ENCODE results near the gene PLEKHA7.
"Not testable (repeated sequence)": the region's sequence is repeated elsewhere in the genome, so short reads cannot be mapped to it uniquely, and the experiment has no call there.

PLEKHA7 gene

DNA sequence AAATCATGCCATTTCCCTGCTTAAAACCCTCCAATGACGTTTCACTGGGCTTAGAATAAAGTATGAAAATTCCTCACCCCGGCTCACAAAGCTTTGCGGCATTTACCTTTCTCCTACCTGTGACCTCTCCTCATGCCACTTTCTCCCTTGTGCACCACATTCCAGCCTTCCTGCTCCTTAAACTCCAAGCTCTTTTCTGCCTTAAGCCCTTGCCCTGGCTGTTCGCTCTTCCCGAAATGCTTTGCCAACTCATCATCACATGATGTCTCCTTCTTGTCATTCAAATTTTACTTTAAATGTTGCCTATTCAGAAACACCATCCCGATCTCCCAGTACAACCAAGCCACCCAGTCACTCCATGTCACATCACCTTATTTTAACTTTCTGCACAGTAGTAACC is 2.0 kb downstream of the PLEKHA7 start:
- DNase-seq, result no peak

DNA sequence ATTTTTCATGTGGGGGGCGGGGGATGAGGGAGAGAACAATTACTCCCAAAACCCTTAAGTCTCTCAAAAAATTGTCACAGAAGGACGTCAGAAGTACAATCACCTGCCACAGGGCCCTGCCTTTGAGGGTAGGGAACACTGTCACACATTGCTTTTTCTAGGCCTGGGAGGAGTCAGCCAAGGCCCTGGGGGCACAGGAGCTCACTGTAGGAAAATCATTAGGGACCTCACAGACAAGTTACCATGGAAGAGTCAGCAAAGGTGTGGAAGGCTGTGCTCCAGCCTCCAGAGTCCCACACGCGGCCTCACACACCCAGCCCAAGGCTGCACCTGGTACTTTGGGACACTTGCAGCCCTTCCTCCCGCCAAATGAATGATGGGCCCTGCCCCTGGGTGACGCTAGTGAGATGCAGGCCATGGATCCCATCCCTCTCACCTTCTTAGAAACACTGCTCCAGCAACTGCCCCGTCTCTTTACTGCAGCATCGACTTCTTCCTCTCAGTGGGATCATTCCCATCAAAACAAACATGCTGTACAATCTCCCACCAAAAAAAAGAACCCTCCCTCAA is 3.3 kb downstream of the PLEKHA7 start:
- DNase-seq, result no peak

DNA sequence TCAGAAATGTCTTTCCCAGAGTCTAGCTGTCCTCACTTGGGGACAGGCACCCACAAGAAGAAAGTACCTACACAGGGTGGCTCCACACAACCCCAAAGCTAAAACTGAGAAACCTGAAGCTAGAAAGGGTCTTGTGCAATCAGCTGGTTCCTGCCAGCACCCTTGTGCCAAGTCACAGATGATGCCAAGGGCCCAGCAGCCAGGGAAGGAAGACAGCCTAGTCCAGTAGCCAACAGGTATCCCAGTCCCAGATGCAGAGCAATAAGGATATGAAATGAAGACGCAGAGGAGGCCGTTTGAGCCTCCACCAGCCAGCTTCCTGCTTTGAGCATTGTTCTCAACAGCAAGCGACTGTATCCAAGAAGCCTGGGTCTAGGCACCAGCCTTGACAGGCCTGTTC is 6.1 kb downstream of the PLEKHA7 start:
- peak in 1 of 58 donors; percentile 18 for DNase-seq

DNA sequence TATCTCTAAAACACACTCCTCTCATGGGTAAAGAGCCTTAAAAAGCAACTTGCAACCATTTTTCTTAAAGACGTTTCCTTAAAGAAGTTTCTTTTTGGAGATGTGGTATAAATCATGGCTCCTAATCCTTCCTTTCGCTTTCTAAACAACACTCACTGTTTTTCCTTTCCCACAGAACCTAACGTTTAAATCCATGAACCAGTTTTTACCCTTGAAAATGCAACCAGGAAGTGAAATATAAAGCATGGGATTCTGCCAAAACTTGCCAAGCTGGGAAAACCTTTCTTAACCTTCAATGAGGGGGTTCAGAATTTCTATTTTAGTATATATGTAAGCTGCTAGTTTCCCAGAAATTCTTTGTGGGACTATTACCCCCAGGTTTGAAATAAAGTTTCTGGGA is 8.6 kb downstream of the PLEKHA7 start:
- no peak for DNase-seq

DNA sequence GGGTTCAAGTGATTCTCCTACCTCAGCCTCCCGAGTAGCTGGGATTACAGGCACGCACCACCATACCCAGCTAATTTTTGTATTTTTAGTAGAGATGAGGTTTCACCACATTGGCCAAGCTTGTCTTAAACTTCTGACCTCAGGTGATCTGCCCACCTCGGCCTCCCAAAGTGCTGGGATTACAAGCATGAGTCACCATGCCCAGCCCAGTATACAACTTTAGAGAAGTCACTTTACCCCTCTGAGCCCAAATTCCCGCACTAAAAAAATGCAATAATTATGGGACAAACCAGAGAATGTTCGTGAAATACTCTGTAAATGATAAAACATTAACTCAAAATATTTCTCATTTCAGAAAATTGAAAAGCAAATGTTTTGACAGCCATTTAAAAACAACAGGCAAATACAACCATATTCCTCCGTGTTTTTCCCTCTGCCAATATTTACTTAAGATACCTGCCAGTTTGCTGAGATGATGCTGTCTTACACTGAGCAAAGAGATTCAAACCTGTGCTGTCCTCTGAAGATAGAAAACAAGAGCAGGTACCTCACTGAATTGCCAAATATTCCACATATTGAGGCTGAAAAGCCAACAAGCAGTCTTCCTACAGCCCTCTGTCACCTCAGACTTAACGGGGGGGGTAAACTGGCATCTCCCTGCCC is 9.6 kb downstream of the PLEKHA7 start:
- DNase-seq, result no peak

DNA sequence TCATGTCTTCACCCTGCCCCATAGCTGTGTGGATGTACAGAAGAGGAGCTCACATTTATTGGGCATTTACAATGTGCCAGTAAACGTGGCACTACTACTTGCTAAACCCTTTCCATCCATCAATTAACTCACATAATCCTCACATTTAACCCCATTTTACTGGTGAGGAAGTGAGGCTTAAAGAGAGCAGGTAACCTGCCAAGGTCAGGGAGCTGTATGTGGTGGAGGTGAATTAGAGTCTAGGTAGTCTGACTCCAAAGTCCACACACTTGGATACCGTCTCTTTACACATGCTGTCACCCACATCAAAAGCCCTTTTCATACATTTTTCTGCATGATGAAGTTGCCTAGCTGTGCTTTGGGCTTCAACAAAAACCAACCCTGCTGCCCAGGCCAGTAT is 10.8 kb downstream of the PLEKHA7 start:
- DNase-seq, result no peak

DNA sequence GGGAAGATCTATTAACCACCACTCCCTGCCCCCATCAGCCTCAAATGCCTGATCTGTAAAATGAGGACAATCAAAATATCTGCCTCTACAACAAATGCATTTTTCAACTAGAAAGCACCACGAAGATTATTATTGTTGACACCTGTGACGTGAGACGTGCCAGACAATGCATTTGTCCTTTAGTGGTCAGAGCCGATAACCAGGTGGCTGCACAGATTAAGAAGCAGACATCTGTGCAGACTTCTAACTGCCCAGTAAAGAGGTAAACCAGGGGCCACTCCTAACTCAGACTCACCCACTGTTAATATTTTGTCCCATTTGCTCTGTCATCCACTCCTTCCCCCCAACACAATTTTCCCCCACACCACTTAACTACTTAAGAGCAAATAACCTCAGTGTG is 11.7 kb downstream of the PLEKHA7 start:
- DNase-seq, result no peak

DNA sequence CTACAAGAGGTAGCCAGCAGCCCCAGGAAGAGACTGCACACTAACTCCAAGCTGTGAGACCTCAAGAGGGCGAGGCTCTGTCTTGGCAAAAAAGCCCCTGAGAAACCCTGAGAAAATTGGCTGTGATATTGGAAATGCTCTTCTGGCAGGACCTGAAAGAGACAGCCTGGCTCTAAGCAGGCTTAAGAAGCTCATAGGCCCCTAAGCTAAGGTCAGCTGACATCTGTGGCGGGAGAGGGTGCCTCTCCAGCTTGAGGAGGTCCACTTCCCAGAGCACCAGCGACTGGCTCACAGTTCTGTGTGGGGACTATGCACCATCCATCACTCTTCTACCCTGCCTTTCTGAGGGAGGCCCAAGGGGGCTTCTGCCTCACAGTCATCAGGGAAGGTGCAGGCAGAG is 12.4 kb downstream of the PLEKHA7 start:
- DNase-seq, result peak in 3 of 58 donors; percentile 9 to 25 (median 24)

DNA sequence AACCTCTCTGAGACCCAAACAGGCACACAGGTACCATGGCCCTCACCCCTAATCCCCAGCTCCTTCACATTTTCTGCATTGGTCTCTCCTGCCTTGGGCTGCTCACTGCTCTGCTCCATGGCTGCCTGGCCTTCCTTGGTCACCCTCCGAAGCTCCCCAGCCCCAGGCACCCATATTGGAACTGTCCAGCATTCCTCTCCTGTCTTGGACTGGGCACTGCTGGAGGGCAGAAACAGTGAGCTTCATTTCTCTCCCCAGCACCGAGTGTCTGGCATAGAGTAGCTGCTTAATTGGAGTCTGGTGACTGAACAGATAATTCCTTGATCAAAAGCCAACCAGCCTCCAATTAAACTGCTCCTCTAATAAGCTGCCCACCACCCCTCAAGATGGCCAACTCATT is 13.2 kb downstream of the PLEKHA7 start:
- DNase-seq, result no peak

DNA sequence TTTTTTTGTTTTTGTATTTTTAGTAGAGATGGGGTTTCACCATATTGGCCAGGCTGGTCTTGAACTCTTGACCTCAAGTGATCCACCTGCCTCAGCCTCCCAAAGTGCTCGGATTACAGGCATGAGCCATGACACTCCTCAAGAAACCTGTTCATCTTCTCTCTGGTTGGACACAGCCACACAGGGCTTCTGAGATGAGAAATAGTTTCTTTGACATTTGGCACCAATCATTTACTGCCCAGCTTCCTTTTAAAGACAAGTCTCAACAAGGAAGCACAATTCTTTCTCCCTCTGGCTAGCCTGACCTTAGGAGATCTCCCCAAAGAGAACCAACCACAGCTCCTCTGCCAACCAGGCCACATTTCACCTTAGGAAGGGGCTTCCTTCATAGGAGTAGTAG is 14.0 kb downstream of the PLEKHA7 start:
- DNase-seq, result not testable (repeated sequence)

DNA sequence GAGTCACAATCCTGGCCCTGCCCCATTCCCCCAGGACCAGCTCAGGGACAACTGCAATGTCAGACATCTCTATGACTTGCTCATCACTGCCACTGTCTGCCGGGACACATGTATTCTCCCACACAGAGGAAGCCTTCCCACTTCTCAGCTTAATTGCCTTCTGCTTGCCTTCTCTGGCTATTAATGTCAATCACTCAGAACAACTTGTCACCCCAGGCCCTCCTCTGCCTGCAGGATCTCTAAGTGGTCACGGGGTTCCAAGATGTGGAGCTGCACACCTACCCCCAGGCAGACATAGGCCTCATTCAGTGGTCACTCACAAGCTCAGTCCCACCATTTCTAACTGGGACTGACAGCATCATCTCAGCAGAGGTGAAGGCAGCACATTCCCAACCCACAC is 15.1 kb downstream of the PLEKHA7 start:
- no peak for DNase-seq

DNA sequence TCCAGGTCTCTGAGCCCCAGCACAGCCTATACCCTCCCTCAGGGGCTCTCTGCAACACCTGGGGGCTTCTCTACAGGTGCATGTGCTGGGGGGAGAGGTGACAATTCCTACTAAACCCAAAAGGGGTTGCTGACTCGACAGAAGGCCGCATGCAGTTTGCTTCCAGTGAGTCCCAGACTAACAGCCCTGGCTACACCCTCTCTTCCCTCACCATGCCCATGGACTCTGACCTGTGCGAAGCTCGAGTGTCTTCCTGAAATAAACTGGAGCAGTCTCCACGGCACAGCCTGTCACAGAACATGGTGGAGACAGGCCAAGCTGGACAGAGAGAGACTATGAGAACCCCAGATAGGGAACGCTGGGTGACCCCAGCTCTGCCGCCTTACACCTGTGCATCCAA is 16.6 kb downstream of the PLEKHA7 start:
- no peak for DNase-seq

DNA sequence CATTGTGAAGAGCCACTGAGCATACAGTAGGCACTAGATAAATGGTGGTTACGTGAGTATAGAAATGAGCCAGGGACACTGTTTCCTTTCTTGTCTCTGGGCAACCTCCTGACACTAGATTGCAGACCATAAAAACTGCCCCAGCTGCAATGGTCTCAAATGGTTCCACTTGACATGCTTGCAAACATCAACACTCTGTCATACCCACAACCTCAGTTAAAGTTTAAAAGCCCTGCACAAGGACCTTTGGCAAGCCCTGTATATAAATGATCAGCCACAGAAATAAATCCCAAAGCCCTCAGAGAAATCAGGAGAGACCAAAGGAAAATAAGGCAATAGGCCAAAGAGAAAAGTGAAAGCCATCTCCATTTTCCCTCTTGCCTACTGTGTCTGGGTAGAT is 20.7 kb downstream of the PLEKHA7 start:
- no peak for DNase-seq

DNA sequence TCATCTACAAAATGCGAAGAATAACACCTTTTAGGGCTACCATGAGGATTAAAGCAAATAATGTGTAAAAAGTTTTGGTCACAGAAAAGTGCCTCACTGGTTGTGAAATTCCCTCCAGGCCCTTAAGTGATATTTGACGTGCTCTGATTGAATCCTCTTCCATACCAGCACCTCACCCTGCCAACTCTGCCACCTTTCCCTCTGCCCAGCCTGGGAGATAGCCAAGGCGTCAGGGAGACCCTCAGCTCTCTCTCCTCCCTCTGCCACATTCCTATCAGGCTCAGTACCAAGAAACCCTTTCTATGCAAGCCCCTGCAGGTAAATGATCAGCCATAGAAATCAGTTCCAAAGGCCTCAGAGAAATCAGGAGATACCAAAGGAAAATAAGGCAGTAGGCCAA is 21.4 kb downstream of the PLEKHA7 start:
- no peak for DNase-seq

DNA sequence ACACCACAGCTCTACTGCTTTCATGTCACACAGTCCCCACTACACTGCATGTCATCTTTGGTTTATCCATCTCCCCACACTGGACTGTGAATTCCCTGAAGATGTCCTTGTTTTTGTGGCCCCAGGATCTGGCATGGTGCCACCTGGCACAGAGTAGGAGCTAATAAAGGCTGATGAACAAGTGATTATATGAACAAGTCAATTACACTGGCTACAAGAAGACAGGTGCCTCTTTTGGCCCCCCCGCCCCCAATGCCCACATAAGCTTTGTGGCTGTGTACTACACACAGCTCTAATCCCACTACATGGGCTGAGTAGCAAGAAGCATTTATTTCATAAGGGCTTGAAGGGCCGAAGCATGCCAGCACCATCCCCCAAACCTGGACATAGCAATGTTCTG is 24.7 kb downstream of the PLEKHA7 start:
- peak in 1 of 58 donors; percentile 50 for DNase-seq

DNA sequence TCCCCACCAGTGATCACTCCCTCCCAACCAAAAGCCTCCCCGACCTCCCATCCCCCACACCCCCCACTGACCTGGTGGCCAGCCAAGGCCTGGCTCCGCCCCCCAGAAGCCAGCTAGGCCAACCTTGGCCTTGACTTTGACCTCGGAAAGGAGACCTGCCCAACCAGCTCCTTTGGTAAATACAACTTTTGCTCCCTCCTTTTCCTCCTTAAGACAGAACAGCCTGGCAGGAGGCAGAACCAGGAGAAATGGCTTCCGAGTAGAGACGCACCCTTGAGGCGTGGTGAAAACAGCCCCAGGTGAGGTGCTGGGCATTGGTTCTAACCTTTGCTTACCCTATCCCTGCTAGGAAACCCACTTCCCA is 27.0 kb downstream of the PLEKHA7 start:
- DNase-seq, result no peak

DNA sequence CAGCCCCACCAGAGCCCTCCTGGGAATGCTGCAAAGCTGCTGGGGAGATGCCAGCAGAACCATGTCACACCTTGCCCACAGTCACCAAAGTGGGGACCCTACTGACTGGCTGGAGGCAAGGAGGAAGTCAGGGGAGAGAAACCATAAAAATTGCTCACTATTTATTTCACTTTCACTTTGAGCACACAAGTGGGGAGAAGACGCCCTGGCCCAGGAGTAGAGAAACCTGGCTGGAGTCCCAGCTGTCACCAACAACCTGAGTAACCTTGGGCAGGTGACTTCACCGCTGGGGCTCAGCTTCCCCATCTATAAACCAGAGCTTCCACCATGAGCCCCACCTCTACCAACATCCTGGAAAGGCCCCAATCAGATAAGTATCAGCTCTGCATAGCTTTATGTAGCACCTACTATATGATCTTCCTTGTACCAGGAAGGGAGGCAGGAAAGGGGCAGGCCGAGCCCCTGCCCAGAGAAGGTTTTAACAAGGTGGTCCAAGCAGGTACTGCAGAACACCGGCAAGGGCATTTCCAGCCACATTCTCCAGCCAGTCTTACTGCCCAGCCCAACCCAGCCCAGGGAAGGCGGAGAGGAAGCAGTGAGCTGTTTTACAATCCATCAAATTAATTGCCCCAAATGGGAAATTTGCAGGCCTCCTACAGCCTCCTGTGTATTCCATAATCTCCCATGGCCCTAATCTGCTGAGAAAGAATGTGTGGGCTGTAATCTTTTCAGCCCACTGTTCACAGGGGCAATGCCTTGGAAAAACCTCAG is 27.6 kb downstream of the PLEKHA7 start:
- DNase-seq, result no peak

DNA sequence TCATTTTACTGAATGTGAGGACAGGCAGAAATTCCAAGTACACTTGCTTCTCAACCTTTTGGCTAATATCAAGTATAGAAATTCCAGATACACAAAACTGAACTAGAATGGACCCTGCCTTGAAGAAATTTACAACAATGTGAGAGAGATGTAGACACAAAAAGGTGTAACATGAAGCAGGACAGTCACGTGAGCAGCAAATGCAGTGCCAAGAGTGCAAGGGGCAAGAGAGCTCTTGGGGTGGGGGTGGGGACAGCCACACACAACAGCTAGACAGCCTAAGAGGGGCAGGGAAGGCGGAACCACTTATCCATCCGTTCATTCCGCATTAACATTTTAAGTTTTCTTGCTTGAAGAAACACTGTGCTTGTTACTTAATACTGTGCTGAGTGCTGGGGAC is 28.9 kb downstream of the PLEKHA7 start:
- DNase-seq, result no peak

DNA sequence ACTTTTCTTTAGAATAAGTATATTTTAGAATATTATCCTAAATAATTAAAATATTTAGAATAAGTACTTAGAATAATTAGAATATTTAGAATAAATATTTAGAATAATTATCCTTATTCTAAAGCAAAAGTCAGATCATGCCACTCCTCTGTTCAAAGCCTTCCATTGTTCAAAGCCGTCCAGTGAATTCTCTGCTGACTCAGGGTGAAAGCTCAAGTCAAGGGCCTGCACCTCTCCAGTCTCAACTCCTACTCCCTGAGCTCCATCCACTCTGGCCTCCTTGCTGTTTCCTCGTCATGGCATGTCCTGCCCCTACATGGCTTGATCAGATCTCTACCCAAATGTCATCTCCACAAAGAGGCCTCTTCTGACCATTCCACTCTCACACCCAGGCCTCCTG is 30.0 kb downstream of the PLEKHA7 start:
- peak in 5 of 58 donors; percentile 8 to 28 (median 16) for DNase-seq

DNA sequence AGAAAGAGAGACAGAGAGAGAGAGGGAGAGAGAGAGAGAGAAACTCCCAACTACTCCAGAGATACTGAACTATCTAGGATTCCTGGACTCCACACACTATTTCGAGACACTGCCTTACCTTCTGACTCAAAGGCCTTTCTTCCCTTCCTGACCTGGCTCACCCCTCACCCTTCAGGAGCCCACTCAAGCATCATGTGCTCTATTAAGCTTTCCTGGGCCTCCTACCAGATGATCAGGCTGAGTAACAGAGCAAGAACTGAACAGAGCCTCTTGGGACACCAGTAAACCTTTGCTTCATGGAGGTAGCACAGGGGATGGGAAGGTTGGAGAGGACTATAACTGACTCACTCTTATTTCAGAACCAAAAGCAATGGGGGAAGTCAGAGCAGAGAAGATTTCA is 31.4 kb downstream of the PLEKHA7 start:
- no peak for DNase-seq

DNA sequence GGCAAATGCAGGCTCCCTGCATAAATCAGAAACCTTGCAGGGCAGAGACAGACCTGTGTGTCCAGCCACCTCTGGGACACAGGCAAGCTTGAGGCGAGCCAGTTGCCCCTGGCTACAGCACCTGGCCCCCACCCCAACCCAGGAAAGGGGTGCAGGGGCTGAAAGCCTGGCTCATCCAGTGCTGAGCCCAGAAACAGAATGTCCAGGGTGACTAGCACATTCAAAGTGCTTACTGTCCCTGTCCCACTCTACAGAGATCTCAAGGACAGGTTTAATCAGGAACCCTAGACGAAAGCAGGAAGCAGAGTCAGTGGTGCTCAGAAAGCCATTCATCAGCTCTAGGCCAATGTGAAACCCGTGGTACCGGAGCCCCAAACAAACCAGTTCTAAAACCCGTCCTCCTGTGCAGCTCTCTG is 31.9 kb downstream of the PLEKHA7 start:
- DNase-seq, result peak in 12 of 58 donors; percentile 3 to 71 (median 46)

DNA sequence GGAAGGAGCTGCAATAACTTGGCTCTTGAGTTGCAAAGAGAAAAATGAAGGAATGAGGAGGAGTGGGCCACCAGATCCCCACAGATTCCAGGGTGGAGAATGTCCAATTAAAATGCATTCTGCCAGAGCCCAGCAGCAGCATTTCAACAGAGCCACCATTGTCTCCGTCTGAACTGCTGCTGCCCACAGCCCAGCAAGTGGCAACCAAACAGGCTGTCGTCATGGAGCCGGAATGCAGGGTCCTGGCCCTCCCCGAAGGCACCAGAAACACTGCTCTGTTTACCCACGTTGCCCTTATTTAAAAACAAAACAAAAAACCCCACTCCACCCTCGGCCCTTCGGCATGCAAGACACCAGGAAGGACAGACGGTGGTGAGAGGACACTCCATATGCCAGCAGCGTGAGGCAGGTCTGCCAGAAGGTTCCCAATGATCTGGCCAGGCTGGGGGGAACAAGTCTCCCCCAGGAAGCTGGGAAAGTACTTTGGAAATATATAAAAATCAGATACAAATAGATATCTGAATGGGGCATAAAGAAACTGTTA is 32.5 kb downstream of the PLEKHA7 start:
- peak in 56 of 58 donors; percentile 13 to 92 (median 72) for DNase-seq
